ENCODE results near the gene DPP6.

GRCh38 chr7:154848464-154848863 is 796.3 kb downstream of the DPP6 start:
- TF ChIP-seq EZH2 (IDR thresholded peaks at IDR 0.05; ENCODE audit: low read length): no peak
- TF ChIP-seq, protein P1, sequence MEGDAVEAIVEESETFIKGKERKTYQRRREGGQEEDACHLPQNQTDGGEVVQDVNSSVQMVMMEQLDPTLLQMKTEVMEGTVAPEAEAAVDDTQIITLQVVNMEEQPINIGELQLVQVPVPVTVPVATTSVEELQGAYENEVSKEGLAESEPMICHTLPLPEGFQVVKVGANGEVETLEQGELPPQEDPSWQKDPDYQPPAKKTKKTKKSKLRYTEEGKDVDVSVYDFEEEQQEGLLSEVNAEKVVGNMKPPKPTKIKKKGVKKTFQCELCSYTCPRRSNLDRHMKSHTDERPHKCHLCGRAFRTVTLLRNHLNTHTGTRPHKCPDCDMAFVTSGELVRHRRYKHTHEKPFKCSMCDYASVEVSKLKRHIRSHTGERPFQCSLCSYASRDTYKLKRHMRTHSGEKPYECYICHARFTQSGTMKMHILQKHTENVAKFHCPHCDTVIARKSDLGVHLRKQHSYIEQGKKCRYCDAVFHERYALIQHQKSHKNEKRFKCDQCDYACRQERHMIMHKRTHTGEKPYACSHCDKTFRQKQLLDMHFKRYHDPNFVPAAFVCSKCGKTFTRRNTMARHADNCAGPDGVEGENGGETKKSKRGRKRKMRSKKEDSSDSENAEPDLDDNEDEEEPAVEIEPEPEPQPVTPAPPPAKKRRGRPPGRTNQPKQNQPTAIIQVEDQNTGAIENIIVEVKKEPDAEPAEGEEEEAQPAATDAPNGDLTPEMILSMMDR (optimal IDR thresholded peaks at IDR 0.05 in 1 of 3, IDR thresholded peaks at IDR 0.05 in 1 of 3, conservative IDR thresholded peaks at IDR 0.05 in 1 of 3; ENCODE audit: extremely low read depth in 1 of 3, insufficient read depth in 2 of 3, low read length in 3 of 3): no peak

Measured in keratinocyte (primary cell).